H7 (cell line): ENCODE measurements around the gene SCAMP1. TPM values are rescaled to one million over a fixed set of nuclear protein-coding genes. Genes with fewer than 3 reads are reported as not detected.
"Not testable (repeated sequence)": the region's sequence is repeated elsewhere in the genome, so short reads cannot be mapped to it uniquely, and the experiment has no call there.

Experiments used
- DNase-seq: peaks from one replicate; pipeline ENCODE4 v3.0.0; 2012
- H3K27me3 ChIP-seq: 2 replicates; pipeline ENCODE4 v1.6.0; 2011; ENCODE audit warnings: mild to moderate bottlenecking, low read length; ENCODE audit not compliant: control insufficient read depth, insufficient read depth
- H3K36me3 ChIP-seq: replicated peaks from 2 replicates; pipeline ENCODE4 v1.5.1; 2011; ENCODE audit warnings: low read length; ENCODE audit not compliant: control insufficient read depth, insufficient read depth
- H3K4me3 ChIP-seq: 2 replicates; pipeline ENCODE4 v1.5.1; 2011; ENCODE audit warnings: low read depth, mild to moderate bottlenecking, control low read depth, low read length, moderate library complexity; ENCODE audit not compliant: insufficient read depth
- total RNA-seq: library from RNA; depleted of rRNA; stranded (reverse); fragments of >200 nt; shearing (Covaris generic); gene quantifications from 2 replicates; pipeline ENCODE4 v1.2.3, GENCODE V29; 2014

The SCAMP1 gene
- total RNA-seq, 1 experiment from 2014 or later, result 39.1 TPM

DNA sequence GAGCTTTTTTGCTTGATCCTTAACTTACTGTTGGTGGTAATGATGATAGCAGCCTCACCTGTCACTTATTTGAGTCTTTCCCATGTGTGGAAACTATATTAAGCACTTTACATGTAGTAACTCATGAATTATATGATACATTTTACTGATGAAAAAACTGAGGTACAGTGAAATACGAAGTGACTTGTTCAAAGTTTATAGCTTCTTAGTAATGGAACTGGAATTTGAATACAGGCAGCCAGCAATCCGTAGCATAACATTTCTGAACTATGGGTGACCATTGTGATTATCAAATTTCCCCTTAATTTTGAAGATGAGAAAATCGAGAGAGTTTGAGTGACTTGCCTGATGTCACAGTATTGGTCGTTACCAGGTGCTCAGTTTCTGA is 17.3 kb downstream of the SCAMP1 start:
- Histone ChIP-seq H3K27me3 (no peaks in the 10 kb centered on the region), H3K4me3 (no peak overlapping the region), H3K36me3 (no peaks in the 10 kb centered on the region)
- no peak for DNase-seq

DNA sequence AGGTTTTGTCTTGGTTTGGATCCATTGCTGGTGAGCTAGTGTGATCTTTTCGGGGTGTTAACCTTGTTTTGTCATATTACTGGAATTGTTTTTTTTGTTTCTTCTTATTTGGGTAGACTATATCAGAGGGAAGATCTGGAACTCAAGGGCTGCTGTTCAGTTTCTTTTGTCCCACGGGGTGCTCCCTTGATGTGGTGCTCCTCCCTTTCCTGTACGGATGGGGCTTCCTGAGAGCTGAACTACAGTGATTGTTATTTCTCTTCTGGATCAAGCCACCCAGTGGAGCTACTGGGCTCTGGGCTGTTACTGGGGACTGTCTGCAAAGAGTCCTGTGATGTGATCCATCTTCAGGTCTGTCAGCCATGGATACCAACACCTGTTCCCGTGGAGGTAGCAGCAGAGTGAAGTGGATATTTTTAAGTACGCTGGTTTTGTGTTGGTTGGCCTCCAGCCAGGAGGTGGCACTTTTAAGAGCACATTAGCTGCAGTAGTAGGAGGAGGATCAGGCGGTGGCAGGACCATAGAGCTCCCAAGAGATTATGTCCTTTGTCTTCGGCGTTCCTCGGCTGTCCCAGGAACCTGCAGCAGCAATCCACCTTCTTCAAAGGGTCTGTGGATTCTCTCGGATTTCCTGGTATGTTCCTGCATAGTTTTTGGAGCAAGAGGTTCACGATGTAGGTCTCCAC is 27.2 kb downstream of the SCAMP1 start:
- DNase-seq, result no peak
- no peaks in the 10 kb centered on the region for H3K36me3 ChIP-seq
- H3K27me3 ChIP-seq, result no peaks in the 10 kb centered on the region
- no peak overlapping the region for H3K4me3 ChIP-seq

DNA sequence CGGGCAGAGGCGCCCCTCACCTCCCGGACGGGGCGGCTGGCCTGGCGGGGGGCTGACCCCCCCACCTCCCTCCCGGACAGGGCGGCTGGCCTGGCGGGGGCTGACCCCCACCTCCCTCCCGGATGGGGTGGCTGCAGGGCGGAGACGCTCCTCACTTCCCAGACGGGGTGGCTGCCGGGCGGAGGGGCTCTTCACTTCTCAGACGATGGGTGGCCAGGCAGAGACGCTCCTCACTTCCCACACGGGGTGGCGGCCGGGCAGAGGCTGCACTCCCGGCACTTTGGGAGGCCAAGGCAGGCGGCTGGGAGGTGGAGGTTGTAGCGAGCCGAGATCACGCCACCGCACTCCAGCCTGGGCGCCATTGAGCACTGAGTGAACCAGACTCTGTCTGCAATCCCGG is 30.9 kb downstream of the SCAMP1 start:
- not testable (repeated sequence) for H3K36me3 ChIP-seq, H3K27me3 ChIP-seq, DNase-seq, H3K4me3 ChIP-seq

DNA sequence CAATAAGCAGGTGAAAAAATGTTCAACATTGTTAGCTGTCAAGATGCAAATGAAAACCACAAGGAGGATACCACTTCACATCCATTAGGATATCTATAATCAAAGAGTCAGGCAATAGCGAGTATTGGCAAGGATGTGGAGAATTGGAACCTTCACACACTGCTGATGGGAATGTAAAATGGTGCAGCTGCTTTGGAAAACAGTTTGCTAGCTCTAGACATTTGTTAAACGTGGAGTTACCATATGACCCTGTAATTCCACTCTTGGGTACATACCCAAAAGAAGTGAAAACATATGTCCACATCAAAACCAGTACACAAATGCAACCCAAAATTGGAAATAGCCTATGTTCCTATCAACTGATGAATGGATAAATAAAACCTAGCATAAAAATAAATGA is 37.4 kb downstream of the SCAMP1 start:
- Histone ChIP-seq H3K4me3 (no peak overlapping the region), H3K36me3 (no peaks in the 10 kb centered on the region), H3K27me3 (no peaks in the 10 kb centered on the region)
- DNase-seq, result no peak

DNA sequence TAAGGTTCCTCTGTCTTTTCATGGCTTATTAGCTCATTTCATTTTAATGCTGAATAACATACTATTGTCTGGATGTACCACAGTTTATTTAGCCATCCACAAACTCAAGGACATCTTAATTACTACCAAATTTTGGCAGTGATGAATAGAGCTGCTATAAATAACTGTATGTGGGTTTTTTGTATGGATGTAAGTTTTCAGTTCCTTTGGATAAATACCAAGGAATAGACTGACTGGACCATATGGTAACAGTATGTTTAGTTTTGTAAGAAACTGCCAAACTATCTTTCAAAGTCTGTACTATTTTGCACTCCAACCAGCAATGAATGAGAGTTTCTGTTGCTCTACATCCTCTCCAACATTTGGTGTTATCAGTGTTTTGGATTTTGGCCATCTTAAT is 38.7 kb downstream of the SCAMP1 start:
- DNase-seq, result no peak
- Histone ChIP-seq H3K36me3 (no peaks in the 10 kb centered on the region), H3K4me3 (no peak overlapping the region), H3K27me3 (no peaks in the 10 kb centered on the region)

DNA sequence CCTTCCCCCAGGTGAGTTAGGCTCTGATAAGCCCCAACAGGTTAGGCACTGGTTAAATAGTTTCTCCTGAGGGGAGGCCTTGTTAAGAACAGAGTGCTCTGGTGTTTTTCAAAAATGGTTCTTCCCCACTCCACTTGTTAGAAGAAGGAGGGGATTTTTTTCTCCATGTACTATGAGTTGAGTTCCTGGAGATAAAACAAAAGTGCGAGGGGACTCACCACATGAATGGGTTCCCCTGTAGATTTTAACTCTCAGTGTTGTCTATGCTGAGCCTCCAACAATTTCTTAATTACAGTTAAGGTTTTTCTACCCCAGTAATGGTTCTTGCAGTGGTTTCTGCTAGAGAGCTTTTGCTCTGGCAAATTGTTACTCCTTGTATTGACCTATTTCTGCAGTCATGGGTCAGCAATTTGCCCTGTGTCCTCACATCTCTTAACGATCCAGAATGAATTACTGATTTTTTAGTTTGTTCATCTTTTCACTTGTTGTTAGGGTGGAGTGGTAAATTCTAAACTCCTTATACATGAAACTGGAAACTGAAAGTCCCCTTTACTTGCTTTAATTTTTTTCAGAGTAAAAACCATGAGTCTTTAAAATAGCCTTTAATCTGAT is 44.4 kb downstream of the SCAMP1 start:
- DNase-seq, result no peak
- Histone ChIP-seq H3K4me3 (no peak overlapping the region), H3K36me3 (no peaks in the 10 kb centered on the region), H3K27me3 (no peaks in the 10 kb centered on the region)

DNA sequence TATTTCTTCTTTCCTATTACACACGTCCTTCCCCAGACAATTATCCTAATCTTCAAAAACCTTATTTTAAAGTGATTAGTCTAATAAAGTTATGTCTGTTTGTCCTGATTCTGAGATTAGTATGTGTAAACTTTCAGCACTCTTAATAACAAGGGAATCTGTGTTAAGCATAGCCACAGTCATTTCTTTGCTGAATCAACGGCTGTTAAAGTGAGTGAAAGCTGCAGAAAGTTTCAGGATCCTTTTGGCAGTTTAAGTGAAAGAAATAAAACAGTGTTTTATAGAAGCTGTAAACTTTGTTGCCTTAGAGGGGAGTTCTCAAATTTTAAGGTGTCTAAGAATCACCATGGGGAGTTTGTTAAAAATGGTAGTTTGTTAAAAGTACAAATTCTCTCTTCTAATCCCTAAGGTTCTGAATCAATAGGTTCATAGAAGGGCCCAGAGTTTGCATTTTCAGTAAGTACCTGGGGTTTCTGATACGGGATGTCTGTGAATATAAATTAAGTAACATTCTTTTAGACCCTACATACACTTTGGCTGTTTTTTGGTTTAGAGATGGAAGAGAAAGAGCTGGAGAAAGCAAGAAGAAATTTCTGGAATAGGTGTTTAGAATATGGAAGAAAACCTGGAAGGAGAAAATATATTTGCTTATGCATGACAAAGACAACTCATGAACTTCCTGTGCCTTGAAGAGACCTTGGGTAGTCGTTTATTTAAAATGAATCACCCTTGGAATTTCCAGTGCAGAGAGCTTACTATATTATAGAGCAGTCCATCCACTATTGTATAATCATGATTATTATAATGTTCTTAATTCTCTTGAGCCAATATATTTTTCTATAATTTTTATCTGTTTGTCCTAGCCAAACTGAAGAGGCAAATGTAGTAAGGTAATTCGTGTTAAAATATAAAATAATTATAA is 45.7 kb downstream of the SCAMP1 start:
- no peaks in the 10 kb centered on the region for H3K36me3 ChIP-seq
- H3K4me3 ChIP-seq, result no peak overlapping the region
- H3K27me3 ChIP-seq, result no peaks in the 10 kb centered on the region
- DNase-seq, result no peak

DNA sequence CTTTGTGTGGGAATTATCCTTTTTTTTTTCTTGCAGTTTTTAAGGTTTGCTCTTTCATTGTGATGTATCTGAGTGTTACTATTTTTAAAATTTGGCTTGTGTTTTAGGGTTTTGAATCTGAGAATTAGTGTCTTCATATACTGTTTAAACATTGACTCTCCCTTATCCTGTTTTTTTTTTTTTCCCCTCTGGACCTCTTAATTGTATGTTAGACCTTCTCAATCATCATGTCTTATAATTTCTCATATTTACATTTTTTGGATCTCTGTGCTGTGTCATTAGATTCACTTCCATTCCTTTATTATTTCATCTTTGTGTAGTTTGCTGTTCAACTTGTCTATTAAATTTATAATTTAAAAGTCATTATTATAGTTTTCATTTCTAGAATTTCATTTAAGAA is 47.0 kb downstream of the SCAMP1 start:
- no peak for DNase-seq
- no peaks in the 10 kb centered on the region for H3K36me3 ChIP-seq
- no peaks in the 10 kb centered on the region for H3K27me3 ChIP-seq
- no peak overlapping the region for H3K4me3 ChIP-seq

DNA sequence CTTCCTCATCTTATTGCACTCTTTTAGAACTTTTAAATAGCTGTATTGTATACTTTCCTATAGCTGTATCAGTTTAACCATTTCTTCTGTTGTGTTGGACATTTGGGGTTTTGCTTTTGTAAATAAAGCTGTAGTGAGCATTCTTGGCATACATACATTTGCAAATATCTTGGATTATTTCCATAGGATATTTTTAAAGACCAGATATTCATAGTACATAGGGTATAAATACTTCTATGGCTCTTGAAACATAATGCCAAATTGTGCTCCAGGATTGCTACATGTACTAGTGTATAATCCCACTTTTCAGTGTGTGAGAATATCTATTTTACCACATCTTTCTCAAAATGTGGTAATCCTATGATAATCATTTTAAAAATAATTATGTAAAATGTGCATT is 51.2 kb downstream of the SCAMP1 start:
- Histone ChIP-seq H3K36me3 (no peaks in the 10 kb centered on the region), H3K27me3 (no peaks in the 10 kb centered on the region), H3K4me3 (no peak overlapping the region)
- no peak for DNase-seq

DNA sequence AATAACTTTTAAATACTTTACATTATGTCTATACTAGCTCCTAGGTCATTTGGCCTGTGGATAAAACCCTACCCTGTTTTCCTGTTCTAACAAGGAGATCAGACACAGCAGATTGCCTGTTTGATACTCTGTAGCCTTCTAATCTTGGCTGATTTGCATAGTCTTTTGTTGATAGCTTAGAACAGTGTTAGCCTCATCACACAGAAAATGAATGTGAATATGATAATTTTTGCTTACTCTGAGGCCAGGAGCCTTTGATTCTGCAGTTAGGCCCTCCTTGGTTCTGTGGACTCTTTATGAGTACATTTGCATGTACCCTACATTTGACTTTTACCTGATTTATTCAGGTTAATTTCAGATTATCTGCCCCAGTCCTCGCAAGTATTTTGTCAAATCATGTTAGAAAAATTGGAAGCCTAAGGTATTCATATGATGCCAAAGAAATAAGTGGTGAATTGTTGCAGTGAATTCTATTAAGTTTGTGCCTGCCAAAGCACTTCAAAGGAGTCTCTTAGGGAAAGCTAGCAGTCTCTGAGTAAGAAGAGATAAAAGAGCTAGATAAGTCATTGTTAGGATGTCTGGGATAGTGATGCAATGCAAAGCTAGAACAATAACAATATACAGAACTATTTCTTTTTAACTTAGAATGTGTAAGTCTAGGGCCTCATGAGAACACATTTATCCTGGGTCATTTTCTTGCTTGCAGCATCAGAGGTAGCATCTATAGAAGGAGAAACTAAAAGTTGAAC is 56.4 kb downstream of the SCAMP1 start:
- no peak overlapping the region for H3K4me3 ChIP-seq
- DNase-seq, result no peak
- H3K36me3 ChIP-seq, result no peaks in the 10 kb centered on the region; the same call in 1 of the 2 replicates
- H3K27me3 ChIP-seq, result no peaks in the 10 kb centered on the region

DNA sequence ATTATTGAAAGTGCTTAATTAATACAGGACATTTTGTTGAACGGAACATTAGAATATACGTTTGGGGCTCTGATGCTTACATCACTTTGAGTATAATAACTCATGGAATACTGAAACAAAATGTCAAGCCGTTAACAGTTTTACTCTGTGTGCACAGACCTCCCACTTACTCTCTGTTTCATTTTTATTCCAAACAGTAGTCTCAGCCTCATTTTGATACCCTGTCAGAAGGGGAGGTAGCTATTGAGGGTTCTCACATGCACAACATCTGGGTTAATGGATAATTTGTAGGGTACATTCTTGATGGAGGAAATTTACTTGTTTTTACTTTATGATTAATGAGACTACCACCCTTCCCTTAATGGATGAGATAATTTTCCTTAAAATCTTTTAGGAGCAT is 59.0 kb downstream of the SCAMP1 start:
- Histone ChIP-seq H3K27me3 (no peaks in the 10 kb centered on the region), H3K36me3 (no peaks in the 10 kb centered on the region; the same call in 1 of the 2 replicates), H3K4me3 (no peak overlapping the region)
- no peak for DNase-seq

DNA sequence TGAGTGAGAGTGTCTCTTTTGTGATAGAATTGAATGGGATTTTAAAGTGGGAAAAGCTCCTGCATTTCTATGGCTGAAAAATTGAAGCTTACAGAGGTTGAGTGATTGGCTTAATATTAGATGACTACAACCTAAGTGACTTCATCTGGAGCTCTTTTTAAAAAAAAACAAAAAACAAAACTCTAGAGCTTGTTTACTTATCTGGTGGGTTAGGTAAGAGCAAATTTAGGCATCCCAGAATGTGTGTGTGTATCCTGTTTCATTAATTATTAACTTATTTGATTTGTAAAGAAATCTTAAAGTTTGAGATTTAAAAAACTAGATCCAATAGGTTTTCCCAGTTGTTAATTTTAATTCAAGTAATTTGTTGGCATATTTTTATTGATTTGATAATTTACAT is 60.1 kb downstream of the SCAMP1 start:
- Histone ChIP-seq H3K36me3 (no peaks in the 10 kb centered on the region; the same call in 1 of the 2 replicates), H3K4me3 (no peak overlapping the region), H3K27me3 (no peaks in the 10 kb centered on the region)
- no peak for DNase-seq

DNA sequence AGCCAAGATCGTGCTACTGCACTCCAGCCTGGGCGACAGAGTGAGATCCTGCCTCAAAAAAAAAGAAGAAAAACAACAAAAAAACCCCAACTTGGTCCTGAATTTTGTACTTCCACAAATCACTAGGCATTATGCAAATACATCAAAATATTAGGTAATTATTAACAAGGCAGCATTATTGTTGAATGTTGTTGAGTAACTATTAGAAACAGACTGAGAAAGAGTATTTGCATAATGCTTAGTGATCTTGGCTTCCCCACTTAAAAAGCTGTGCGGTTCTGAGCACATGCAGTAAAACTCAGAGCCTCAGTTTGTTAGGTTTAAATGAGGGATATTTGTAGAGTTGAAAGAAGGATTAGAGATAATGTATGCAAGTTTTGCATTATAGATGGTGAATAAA is 64.2 kb downstream of the SCAMP1 start:
- Histone ChIP-seq H3K27me3 (no peaks in the 10 kb centered on the region), H3K4me3 (no peak overlapping the region), H3K36me3 (no peaks in the 10 kb centered on the region)
- no peak for DNase-seq

DNA sequence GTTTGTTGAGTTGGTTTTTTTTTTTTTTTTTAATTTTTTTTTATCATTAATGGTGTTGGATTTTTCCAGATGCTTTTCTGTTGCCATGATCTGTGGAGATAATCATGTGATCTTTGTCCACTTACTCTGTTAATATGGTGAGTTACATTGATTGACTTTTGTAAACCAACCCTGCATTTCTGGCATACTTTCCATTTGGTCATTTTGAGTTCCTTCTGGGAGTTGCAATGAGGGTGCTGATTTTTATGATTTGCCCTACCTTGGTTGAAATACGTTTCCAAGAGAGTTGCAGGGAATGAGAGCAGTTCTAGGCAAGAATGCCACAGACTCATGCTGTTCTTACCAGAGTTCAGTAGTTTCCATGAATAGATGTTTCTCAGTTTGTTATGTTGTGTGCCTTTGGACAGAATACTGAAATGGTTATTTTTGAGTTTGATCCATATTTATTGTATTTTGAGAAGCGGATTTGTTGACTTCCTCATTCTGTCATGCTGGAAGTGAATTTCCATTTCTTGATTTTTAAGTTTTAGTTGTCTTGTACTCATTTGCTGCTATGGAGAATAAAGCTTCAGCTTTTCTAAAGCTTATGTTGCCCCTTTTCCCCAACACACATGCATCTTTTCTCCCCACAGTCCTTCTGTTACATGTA is 69.0 kb downstream of the SCAMP1 start:
- no peaks in the 10 kb centered on the region for H3K36me3 ChIP-seq
- no peaks in the 10 kb centered on the region for H3K27me3 ChIP-seq
- DNase-seq, result no peak
- H3K4me3 ChIP-seq, result no peak overlapping the region
